Thoracic aorta (tissue), 2 donors: Measurements from ENCODE around the gene SPHK1. TPM values are rescaled to one million over a fixed set of nuclear protein-coding genes. Genes with fewer than 3 reads are reported as not detected.
A peak's percentile ranks its signal among the peaks of the same experiment; 100 is the strongest.

Experiments
- ATAC-seq: fragments of 150-250 bp; one replicate; pipeline ENCODE4 v1.8.0; 2017; ENCODE audit warnings: low read depth; ENCODE audit not compliant: insufficient number of reproducible peaks, low FRiP score
- DNase-seq: peaks from one replicate; pipeline ENCODE4 v3.0.0-alpha.2; 2020; ENCODE audit warnings: low spot score
- H3K27ac ChIP-seq, 2 donors: fragments of 200-600 bp; sonication (generic); 1 replicate in 1 of 2; 2 replicates in 1 of 2; pipeline ENCODE4 v1.5.1; 2016; ENCODE audit warnings: mild to moderate bottlenecking in 2 of 2, moderate library complexity in 2 of 2
- H3K27me3 ChIP-seq: fragments of 200-600 bp; sonication (generic); replicated peaks from 2 replicates; pipeline ENCODE4 v1.6.0; 2016; ENCODE audit warnings: mild to moderate bottlenecking; ENCODE audit not compliant: insufficient read depth
- H3K36me3 ChIP-seq: fragments of 200-600 bp; sonication (generic); one replicate; pipeline ENCODE4 v1.5.1; 2016
- H3K4me1 ChIP-seq, 2 donors: fragments of 200-600 bp; sonication (generic); 1 replicate in 1 of 2; 2 replicates in 1 of 2; pipeline versions ENCODE4 v1.5.1 to v1.6.0; 2016; ENCODE audit warnings: low read depth in 2 of 2, mild to moderate bottlenecking in 1 of 2; ENCODE audit not compliant: control insufficient read depth in 1 of 2
- H3K4me3 ChIP-seq: fragments of 200-600 bp; sonication (generic); 2 replicates; pipeline ENCODE4 v1.5.1; 2016; ENCODE audit warnings: mild to moderate bottlenecking
- H3K9me3 ChIP-seq: fragments of 200-600 bp; sonication (generic); 2 replicates; pipeline ENCODE4 v1.5.1; 2016
- total RNA-seq, 2 donors: library from RNA; depleted of rRNA; stranded (reverse); fragments of >200 nt; gene quantifications; one replicate each; pipeline versions ENCODE4 v1.1.0 to v1.2.3, GENCODE V29; 2016
- TF ChIP-seq, protein P1 (sequence below): fragments of 200-600 bp; sonication (generic); IDR thresholded peaks from one replicate; pipeline ENCODE4 v1.5.1; 2019; ENCODE audit warnings: antibody characterized with exemption

SPHK1 gene
- total RNA-seq, 2 donors from 2014 or later: 46.8 to 47.4 TPM

DNA sequence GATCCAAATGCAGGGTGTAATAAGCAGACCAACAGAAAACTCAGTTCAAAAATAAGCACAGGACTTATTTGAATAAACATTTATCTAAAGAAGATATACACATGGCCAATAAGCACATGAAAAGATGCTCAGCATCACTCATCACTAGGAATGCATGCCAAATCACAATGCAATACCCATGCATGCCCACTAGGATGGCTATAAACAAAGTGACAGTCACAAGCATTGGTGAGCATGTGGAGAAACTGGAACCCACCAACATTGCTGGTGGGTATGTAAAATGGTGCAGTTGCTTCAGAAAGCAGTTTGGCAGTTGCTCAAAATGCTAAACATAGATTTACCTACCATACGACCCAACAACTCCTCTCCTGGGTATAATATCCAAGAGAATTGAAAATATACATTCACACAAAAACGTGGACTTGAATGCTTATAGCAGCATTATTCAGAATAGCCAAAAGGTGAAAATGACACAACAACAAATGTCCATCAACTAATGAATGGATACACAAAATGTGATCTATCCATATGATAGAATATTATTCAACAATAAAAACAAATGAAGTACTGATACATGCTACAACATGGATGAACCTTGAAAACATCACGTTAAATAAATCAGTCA lies 48.4 kb downstream of the SPHK1 start:
- peaks cover under 1 to 7% of the 10 kb centered on the region in 2 donors for H3K4me1 ChIP-seq
- TF ChIP-seq, protein P1, sequence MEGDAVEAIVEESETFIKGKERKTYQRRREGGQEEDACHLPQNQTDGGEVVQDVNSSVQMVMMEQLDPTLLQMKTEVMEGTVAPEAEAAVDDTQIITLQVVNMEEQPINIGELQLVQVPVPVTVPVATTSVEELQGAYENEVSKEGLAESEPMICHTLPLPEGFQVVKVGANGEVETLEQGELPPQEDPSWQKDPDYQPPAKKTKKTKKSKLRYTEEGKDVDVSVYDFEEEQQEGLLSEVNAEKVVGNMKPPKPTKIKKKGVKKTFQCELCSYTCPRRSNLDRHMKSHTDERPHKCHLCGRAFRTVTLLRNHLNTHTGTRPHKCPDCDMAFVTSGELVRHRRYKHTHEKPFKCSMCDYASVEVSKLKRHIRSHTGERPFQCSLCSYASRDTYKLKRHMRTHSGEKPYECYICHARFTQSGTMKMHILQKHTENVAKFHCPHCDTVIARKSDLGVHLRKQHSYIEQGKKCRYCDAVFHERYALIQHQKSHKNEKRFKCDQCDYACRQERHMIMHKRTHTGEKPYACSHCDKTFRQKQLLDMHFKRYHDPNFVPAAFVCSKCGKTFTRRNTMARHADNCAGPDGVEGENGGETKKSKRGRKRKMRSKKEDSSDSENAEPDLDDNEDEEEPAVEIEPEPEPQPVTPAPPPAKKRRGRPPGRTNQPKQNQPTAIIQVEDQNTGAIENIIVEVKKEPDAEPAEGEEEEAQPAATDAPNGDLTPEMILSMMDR: peak; percentile 26
- no peak overlapping the region for H3K27ac ChIP-seq
- no peaks in the 10 kb centered on the region for H3K27me3 ChIP-seq
- DNase-seq (no peak), ATAC-seq (no peak)
- no peaks in the 10 kb centered on the region for H3K9me3 ChIP-seq
- H3K36me3 ChIP-seq: peaks cover 5% of the 10 kb centered on the region
- no peak overlapping the region for H3K4me3 ChIP-seq

DNA sequence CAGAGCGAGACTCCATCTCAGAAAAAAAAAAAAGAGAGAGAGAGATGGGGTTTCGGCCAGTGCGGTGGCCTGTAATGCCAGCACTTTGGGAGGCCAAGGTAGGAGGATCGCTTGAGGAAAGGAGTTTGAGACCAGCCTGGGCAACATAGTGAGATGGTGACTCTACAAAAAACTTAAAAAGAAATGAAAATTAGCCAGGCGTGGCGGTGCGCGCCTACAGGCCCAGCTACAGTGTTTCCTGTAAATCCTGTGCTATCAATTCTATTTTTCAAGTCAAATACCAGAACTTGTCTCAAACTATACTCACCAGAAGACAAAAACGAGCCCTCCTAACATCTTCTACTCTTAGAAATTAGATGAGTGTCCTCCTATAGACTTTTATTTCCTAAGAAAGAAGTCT lies 49.3 kb downstream of the SPHK1 start:
- peaks cover 5% of the 10 kb centered on the region for H3K36me3 ChIP-seq
- H3K27ac ChIP-seq: no peak overlapping the region
- no peaks in the 10 kb centered on the region for H3K9me3 ChIP-seq
- no peaks in the 10 kb centered on the region for H3K27me3 ChIP-seq
- no peak overlapping the region for H3K4me3 ChIP-seq
- no peaks in the 10 kb centered on the region for H3K4me1 ChIP-seq
- DNase-seq: no peak
- ATAC-seq: no peak
- TF ChIP-seq, protein P1: no peak

DNA sequence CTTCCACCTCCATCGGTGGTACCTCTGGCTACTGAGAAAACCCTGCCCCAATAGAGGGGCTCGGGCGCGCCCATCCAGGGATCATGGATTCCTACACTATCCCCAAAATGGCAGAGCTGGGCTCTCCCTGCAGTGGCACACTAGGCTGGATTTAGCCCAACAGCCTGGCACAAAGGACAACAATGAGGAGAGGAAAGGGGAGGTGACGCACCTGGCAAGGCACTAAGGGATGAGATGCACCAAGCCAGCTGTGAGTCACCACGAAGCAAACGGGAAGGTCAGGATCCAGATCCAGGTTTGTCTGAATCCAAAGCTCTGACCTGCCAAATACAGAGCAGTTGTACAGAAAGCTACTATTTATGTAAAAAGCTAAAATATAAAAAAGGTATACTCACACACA lies 50.5 kb downstream of the SPHK1 start:
- TF ChIP-seq, protein P1: no peak
- peaks cover 5% of the 10 kb centered on the region for H3K36me3 ChIP-seq
- no peak overlapping the region for H3K4me3 ChIP-seq
- ATAC-seq (no peak), DNase-seq (no peak)
- H3K9me3 ChIP-seq: no peaks in the 10 kb centered on the region
- H3K27ac ChIP-seq: no peak overlapping the region
- no peaks in the 10 kb centered on the region for H3K27me3 ChIP-seq
- H3K4me1 ChIP-seq: no peaks in the 10 kb centered on the region

DNA sequence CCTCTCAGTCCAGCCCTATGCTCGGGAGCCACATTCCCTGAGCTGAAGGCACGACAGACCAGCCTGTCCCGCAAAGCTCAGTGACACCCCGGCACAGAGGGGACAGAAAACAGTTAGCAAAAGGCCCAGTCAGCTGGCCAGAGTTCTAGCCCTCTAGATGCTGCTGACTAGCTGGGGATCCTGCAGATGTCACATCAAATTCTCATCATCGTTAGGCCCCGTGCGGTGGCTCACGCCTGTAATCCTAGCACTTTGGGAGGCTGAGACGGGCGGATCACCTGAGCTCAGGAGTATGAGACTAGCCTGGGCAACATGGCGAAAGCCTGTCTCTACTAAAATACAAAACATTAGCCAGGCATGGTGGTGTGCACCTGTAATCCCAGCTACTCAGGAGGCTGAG lies 51.3 kb downstream of the SPHK1 start:
- peaks cover 3% of the 10 kb centered on the region for H3K36me3 ChIP-seq
- no peak for DNase-seq
- TF ChIP-seq, protein P1: no peak
- no peaks in the 10 kb centered on the region for H3K9me3 ChIP-seq
- H3K4me3 ChIP-seq: no peak overlapping the region
- H3K27ac ChIP-seq: no peak overlapping the region
- ATAC-seq: no peak
- no peaks in the 10 kb centered on the region for H3K27me3 ChIP-seq
- no peaks in the 10 kb centered on the region for H3K4me1 ChIP-seq

Other genes with a start within 250 kb of the SPHK1 start
- gene FOXJ1, start 243.4 kb upstream of the SPHK1 start, total RNA-seq: not detected
- gene RNF157, start 144.1 kb upstream of the SPHK1 start, total RNA-seq: 1 to 10 TPM in 1 of 2 donors, under 1 TPM in 1; 0.41 to 1.9 TPM
- 10 to 100 TPM in 1 of 2 donors, 1 to 10 TPM in 1; 9.9 to 14.9 TPM for gene UBALD2, start 119.3 kb upstream of the SPHK1 start, total RNA-seq
- 1 to 10 TPM; 6.1 to 6.9 TPM for gene QRICH2, start 76.3 kb upstream of the SPHK1 start, total RNA-seq
- gene PRPSAP1, start 30.7 kb upstream of the SPHK1 start, total RNA-seq: 10 to 100 TPM; 57.8 to 83.9 TPM
- 10 to 100 TPM; 16.4 to 31.1 TPM for gene UBE2O, start 68.5 kb downstream of the SPHK1 start, total RNA-seq
- not detected for gene AANAT, start 83.0 kb downstream of the SPHK1 start, total RNA-seq
- 100 to 1,000 TPM in 1 of 2 donors, 10 to 100 TPM in 1; 91.6 to 153 TPM for gene RHBDF2, start 116.8 kb downstream of the SPHK1 start, total RNA-seq
- 10 to 100 TPM in 1 of 2 donors, 1 to 10 TPM in 1; 8.3 to 17.7 TPM for gene CYGB, start 153.1 kb downstream of the SPHK1 start, total RNA-seq
- gene PRCD, start 155.4 kb downstream of the SPHK1 start, total RNA-seq: 1 to 10 TPM; 1.9 to 2.4 TPM
- gene ST6GALNAC2, start 201.3 kb downstream of the SPHK1 start, total RNA-seq: 1 to 10 TPM in 1 of 2 donors, not detected in 1; 1.8 TPM